ENCODE data around the gene MOB3B.

Gene MOB3B

GRCh38 chr9:27391040-27391895 is 138.3 kb downstream of the MOB3B start:
- DNase-seq (ENCODE audit: low spot score), result no peak

DNA sequence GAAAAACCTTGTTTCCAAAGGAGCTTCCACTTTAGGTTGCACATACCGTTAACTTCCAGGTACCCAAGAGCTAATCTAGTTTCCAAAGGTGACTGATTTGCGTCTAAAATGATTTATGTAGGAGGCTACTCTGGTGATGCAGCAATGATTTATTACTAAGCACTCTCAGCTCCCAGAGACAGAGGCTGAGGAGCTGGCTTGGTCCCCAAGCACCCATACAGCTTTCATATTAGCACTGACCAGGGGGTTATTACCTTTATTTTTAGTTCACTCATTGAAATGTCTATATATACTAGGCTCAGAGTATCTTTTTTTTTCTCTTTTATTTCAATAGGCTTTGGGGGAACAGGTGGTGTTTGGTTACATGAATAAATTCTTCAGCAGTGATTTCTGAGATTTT is 141.5 kb downstream of the MOB3B start:
- no peak for DNase-seq (ENCODE audit: low spot score)

DNA sequence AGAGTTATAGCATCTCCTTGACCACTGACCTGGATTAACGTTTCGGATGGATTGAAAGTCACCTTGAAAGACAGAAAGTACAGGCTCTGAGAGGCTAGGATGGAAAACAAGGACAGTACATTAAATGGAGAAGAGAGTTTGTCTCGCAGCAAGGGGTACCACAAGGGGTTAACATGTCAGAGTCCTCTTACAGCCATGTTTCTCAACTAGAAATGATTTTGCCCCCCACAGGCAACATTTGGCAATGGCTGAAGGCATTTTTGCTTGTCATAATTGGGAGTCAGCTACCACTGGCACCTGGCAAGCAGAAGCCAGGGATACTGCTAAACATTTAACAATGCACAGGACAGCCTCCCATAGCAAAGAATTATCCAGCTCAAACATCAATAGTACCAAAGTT is 141.9 kb downstream of the MOB3B start:
- no peak for DNase-seq (ENCODE audit: low spot score)

- no peak for DNase-seq (ENCODE audit: low spot score)
Measured at GRCh38 chr9:27386571-27387091, 143.0 kb downstream of the MOB3B start.

- DNase-seq (ENCODE audit: low spot score), result no peak
Measured at GRCh38 chr9:27385606-27386322, 143.8 kb downstream of the MOB3B start.

DNA sequence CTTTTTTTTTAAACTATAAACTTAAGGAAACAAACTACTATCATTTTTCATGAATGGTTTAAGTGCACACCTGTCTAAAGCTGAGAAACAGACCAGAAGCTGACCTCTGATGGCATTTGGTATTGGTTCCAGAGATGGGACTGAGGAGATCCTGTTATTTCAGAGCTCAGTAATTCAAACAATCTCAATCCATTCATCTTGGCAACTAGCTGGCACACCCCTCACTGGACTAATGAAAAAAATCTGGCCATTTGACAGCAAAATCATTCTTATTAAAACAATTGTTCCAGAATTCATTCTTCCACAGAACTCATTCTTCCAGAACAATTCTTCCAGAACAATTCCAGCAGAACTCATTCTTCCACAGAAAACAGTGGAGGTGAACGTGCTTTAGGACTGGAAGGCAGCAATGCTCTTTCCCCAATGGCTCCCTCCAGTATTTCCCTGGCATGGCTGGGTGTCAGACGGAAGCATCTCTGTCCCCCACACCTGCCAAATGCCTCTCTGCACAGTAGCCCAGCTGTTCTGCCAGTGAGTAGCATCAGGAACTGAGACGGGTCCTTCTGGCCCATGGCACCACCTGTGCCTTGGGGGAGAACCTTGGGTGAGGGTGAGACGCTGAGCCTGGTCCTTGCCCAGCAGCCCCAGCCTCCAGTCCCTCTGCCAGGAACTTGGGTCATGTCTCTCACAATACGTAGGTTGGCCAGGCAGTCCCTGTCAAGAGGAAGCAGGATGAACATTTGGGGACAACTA is 145.2 kb downstream of the MOB3B start:
- no peak for DNase-seq (ENCODE audit: low spot score)

- no peak for DNase-seq (ENCODE audit: low spot score)
Measured at GRCh38 chr9:27383524-27383923, 146.1 kb downstream of the MOB3B start.

DNA sequence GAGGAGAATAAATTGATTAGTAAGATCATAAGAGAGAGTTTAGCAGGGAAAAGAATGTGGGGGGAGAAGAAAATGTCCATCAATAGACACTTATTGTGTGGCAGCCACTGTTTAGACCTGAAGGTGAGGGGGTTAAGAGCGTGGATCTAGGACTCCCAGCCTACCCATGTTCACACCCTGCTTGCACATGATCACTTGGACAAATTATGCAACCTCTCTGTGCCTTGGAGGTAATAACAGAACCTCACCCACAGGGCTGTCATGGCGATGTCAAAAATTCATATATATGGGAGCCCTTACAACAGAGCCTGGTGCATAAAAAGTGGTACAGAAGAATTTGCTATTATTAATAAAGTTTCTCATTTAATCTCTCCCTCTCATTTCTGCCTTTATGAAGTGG is 146.6 kb downstream of the MOB3B start:
- DNase-seq (ENCODE audit: low spot score), result no peak

GRCh38 chr9:27382308-27382707 is 147.3 kb downstream of the MOB3B start:
- DNase-seq (ENCODE audit: low spot score), result no peak

DNA sequence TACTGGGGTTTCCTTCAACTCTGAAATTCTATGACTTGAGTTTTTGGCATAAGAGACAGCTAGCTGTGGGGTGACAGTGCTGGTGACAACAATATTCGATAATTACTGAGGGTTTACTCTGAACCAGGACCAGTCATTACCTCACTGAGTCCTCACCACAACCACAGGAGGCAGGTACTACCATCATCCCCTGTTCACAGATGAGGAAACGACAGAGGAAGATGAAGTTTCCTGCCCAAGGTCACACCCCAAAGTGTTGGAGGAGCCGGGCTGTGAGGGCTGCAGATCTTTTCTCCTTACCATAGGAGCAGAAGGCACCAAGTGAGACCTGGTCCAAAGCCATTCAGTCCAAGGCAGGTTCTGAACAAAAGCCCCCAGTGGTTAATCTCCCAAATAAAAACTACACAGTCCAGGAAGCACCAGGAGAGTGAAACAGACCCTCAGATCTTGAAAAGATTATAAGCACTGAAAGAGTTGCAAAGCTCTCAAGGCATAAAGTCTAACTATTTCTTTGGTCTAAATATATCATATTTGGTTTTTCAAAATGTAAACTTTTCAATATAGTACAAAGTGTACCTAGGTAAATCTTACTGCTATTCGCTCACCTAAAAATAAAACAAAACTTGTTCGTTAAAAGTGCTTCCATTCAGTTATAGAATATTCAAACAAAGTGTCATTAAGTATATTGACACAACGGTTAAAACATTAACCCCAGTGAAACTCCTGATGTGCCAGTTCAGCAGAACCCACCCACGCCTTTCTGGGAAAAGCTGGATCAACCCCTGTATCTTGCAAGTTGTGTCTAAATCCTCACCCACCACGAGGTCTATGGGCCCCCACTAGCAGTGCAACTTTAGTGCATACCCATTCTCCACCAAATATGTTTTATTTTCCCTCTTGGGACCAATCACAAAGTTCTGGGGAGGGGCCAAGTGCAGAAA is 150.0 kb downstream of the MOB3B start:
- no peak for DNase-seq (ENCODE audit: low spot score)

GRCh38 chr9:27377811-27378456 is 151.7 kb downstream of the MOB3B start:
- no peak for DNase-seq (ENCODE audit: low spot score)

DNA sequence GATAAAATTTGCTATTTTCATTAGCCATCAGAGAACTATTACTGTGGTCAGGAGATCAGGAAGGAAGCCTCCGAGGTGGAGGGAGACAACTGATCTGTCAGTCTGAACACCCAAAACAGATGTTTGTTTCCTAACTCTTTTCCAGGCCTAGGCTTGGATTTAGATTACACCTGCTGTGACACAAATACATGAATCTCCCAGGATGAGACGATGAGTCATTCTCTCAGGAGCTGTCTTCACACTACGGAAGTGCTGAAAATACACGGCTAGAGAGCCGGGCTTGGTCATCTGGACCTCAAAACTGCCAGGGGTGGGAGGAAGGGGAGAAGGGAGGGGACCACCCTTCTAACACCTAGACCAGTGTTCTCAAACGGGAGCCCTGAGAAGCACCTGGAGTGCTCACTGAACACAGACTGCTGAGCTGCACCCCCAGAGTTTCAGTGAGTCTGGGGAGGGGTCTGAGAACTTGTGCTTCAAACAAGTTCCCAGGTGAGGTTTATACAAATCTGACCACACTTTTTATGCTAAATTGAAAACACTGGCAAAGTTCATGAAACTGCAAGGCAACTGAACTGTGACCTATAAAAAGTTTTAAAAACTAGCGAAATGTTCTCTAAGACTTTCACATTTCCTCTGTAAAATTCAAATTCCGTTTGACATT is 152.3 kb downstream of the MOB3B start:
- no peak for DNase-seq (ENCODE audit: low spot score)

DNA sequence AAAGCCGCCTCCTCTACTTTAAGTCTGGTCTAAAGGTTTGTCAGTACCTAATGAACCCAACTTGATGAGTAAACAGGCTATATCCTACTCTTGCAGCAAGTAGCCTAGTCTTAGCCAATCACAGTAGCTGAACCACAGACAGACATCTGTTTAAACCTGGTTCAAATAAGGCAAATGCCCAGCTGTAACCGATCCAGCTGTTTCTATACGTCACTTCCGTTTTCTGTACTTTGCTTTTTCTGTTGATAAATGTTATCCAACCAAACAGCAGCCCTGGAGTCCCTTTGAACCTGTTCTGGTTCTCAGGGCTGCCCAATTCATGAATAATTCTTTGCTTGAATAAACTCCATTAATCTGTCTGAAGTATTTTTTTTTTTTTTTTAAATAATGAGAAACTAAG is 155.8 kb downstream of the MOB3B start:
- DNase-seq (ENCODE audit: low spot score), result no peak

- DNase-seq (ENCODE audit: low spot score), result no peak
Measured at GRCh38 chr9:27372615-27373014, 157.0 kb downstream of the MOB3B start.

- no peak for DNase-seq (ENCODE audit: low spot score)
Measured at GRCh38 chr9:27371382-27371781, 158.2 kb downstream of the MOB3B start.

GRCh38 chr9:27369591-27369990 is 160.0 kb downstream of the MOB3B start:
- DNase-seq (ENCODE audit: low spot score), result no peak

- DNase-seq (ENCODE audit: low spot score), result no peak
Measured at GRCh38 chr9:27368316-27368985, 161.2 kb downstream of the MOB3B start.

DNA sequence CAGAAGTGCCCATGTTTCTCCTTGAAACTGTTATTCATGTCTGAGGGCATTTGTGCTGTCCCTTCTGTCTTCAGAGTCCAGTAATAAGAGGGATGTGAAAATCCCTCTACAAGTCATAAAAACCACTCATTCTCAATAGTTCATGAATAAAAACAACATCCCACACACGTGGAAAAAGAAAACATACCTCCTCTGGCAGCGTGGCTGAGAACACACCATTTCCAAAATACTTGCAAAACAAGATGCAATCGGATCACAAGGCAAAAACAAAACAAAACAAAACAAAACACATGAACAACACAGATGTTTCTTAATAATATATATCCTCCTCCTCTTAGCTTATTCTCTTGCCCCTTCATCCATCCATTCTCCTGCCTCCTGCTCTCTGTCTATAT is 161.7 kb downstream of the MOB3B start:
- no peak for DNase-seq (ENCODE audit: low spot score)

- no peak for DNase-seq (ENCODE audit: low spot score)
Measured at GRCh38 chr9:27367175-27367798, 162.3 kb downstream of the MOB3B start.
